Glomerular visceral epithelial cell (primary cell): ENCODE measurements around the gene ID1.
"Not testable (repeated sequence)": the region's sequence is repeated elsewhere in the genome, so short reads cannot be mapped to it uniquely, and the experiment has no call there.

Experiments
- DNase-seq: peaks from one replicate; pipeline ENCODE4 v3.0.0-alpha.2; 2016; ENCODE audit errors: extremely low spot score

Gene ID1

DNA sequence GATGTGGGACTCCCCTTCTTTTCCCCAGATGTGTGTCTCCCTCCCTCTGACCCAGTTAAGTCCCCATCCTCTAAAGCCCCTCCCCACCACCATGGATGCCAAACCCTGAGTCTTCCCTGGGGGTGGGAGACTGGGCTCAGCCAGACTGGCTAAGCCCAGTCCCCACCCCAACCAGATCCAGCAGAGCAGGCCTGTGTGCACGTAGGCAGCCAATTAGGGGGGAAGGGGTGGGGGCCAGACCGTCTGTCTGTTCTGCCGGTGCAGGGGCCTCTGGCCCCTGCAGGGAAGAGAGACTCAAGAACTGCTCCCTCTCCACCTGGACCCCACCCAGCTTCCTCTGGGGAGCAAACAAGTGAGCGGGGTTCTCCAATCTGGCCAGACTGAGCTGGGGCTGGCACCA, 33.2 kb downstream of the ID1 start:
- no peak for DNase-seq

- DNase-seq: no peak
Observed at GRCh38 chr20:31638816-31639215, 33.7 kb downstream of the ID1 start.

DNA sequence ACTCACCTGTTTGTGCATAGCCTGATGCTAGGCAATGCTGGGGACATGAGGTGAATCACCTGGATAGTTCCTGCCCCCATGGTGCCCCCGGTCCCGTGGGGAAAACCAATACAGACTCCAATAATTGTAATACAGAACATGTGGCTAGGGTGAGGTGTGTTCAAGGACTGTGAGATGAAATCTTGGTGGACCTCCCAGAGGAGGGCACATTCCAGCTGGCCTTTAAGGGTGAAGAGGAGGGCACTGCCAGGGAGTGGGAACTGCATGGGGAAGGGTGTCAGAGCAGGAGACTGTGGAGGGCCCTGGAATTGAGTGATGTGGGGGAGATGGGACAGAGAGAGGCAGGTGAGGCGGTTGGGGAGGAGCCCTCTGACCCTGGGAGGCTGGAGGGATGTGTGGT, 35.2 kb downstream of the ID1 start:
- no peak for DNase-seq

GRCh38 chr20:31641391-31641790, 36.3 kb downstream of the ID1 start:
- DNase-seq: no peak

GRCh38 chr20:31642837-31643236, 37.7 kb downstream of the ID1 start:
- no peak for DNase-seq

- DNase-seq: no peak
Observed at GRCh38 chr20:31643522-31643921, 38.4 kb downstream of the ID1 start.

DNA sequence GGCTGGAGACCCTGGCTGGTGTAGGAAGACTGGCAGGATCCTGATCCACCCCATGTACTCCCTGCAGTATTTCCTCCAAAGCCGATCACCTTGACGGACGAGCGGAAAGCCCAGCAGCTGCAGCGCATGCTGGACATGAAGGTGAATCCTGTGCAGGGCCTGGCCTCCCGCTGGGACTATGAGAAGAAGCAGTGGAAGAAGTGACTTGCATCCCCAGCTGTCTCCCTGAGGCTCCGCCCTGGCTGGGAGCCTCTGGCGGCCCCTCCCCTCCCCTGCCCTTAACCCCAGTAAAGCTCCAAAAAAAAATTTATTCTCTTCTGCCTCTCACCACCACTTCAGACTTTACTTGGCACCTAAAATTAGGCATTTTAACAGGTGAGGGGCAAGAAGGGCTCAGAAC, 39.6 kb downstream of the ID1 start:
- DNase-seq: no peak

GRCh38 chr20:31648104-31648503, 43.0 kb downstream of the ID1 start:
- DNase-seq: not testable (repeated sequence)

GRCh38 chr20:31652917-31653396, 47.9 kb downstream of the ID1 start:
- no peak for DNase-seq

GRCh38 chr20:31653561-31653960, 48.5 kb downstream of the ID1 start:
- DNase-seq: no peak

GRCh38 chr20:31654534-31654933, 49.4 kb downstream of the ID1 start:
- no peak for DNase-seq
